WTC11 (cell line): ENCODE measurements around the gene SORCS2. TPM values are rescaled to one million over a fixed set of nuclear protein-coding genes. Genes with fewer than 3 reads are reported as not detected.

Source experiments
- ATAC-seq: fragments of 200-7000 bp; cut with Tn5 transposase; 2 replicates; pipeline ENCODE4 v1.10.0; 2021; ENCODE audit warnings: mild to moderate bottlenecking, moderate library complexity
- CTCF ChIA-PET: fragments of 300-600 bp; sonication (Branson Sonifier 250); formaldehyde crosslinking; loops from one replicate; lab custom pipeline; 2021; ENCODE audit warnings: antibody characterized with exemption; lab: Charles Lee
- POLR2A ChIA-PET: fragments of 350-600 bp; sonication (Branson Sonifier 250); formaldehyde crosslinking; loops from one replicate; lab custom pipeline; 2021; ENCODE audit warnings: antibody characterized with exemption; lab: Charles Lee
- DNase-seq: peaks from one replicate; pipeline ENCODE4 v3.0.0; 2021; ENCODE audit warnings: low spot score
- H3K27ac Mint-ChIP-seq: 2 replicates; pipeline ENCODE4 v1.8.0; 2021; ENCODE audit warnings: mixed read lengths
- H3K27me3 Mint-ChIP-seq: 2 replicates; pipeline ENCODE4 v1.8.0; 2021; ENCODE audit warnings: low read depth, mild to moderate bottlenecking, moderate library complexity, mixed read lengths
- H3K36me3 Mint-ChIP-seq: 2 replicates; pipeline ENCODE4 v1.8.0; 2021; ENCODE audit warnings: mixed read lengths
- H3K4me1 Mint-ChIP-seq: 2 replicates; pipeline ENCODE4 v1.8.0; 2022; ENCODE audit warnings: mixed read lengths
- H3K4me3 Mint-ChIP-seq: 2 replicates; pipeline ENCODE4 v1.8.0; 2021; ENCODE audit warnings: mild to moderate bottlenecking, moderate library complexity, mixed read lengths
- H3K9me3 Mint-ChIP-seq: 2 replicates; pipeline ENCODE4 v1.8.0; 2021; ENCODE audit warnings: mixed read lengths
- ARID4B ChIP-seq: sonication (generic); formaldehyde crosslinking; IDR thresholded peaks from 2 replicates; pipeline ENCODE4 v1.8.0; 2023; ENCODE audit warnings: missing genetic modification reagents, mild to moderate bottlenecking, borderline replicate concordance
- CBFB ChIP-seq: sonication (generic); formaldehyde crosslinking; IDR thresholded peaks from 2 replicates; pipeline ENCODE4 v1.8.1; 2022; ENCODE audit warnings: mild to moderate bottlenecking, low read depth, missing genetic modification reagents
- E2F5 ChIP-seq: sonication (generic); formaldehyde crosslinking; IDR thresholded peaks from 2 replicates; pipeline ENCODE4 v1.8.1; 2022; ENCODE audit warnings: mild to moderate bottlenecking, moderate library complexity, missing genetic modification reagents
- ESRRA ChIP-seq: sonication (generic); formaldehyde crosslinking; IDR thresholded peaks from 2 replicates; pipeline ENCODE4 v1.8.1; 2022; ENCODE audit warnings: mild to moderate bottlenecking, missing genetic modification reagents, borderline replicate concordance
- FOXP1 ChIP-seq: sonication (generic); formaldehyde crosslinking; IDR thresholded peaks from 2 replicates; pipeline ENCODE4 v1.8.0; 2022; ENCODE audit warnings: missing genetic modification reagents, mild to moderate bottlenecking, moderate library complexity, borderline replicate concordance
- GABPB1 ChIP-seq: sonication (generic); formaldehyde crosslinking; IDR thresholded peaks from 2 replicates; pipeline ENCODE4 v1.8.1; 2023; ENCODE audit warnings: mild to moderate bottlenecking, missing genetic modification reagents
- HMGA2 ChIP-seq: fragments of 250-450 bp; sonication (Bioruptor Pico); IDR thresholded peaks from 2 replicates; pipeline ENCODE4 v1.4.0; 2021; ENCODE audit warnings: mild to moderate bottlenecking, moderate library complexity
- HMGXB4 ChIP-seq: sonication (generic); formaldehyde crosslinking; IDR thresholded peaks from 2 replicates; pipeline ENCODE4 v1.8.1; 2023; ENCODE audit warnings: mild to moderate bottlenecking, moderate library complexity, missing genetic modification reagents
- IRF2 ChIP-seq: sonication (generic); formaldehyde crosslinking; IDR thresholded peaks from 2 replicates; pipeline ENCODE4 v1.8.0; 2022; ENCODE audit warnings: low read depth, missing genetic modification reagents, borderline replicate concordance
- MYBL2 ChIP-seq: sonication (generic); formaldehyde crosslinking; IDR thresholded peaks from 2 replicates; pipeline ENCODE4 v1.8.1; 2023; ENCODE audit warnings: mild to moderate bottlenecking, moderate library complexity, missing genetic modification reagents
- NFYB ChIP-seq: sonication (generic); formaldehyde crosslinking; conservative IDR thresholded peaks from 2 replicates; pipeline ENCODE4 v1.8.0; 2022; ENCODE audit warnings: low read depth, missing genetic modification reagents
- SMAD4 ChIP-seq: sonication (generic); formaldehyde crosslinking; IDR thresholded peaks from 2 replicates; pipeline ENCODE4 v1.8.0; 2022; ENCODE audit warnings: mild to moderate bottlenecking, missing genetic modification reagents
- TEAD1 ChIP-seq: sonication (generic); formaldehyde crosslinking; IDR thresholded peaks from 2 replicates; pipeline ENCODE4 v1.8.0; 2022; ENCODE audit warnings: mild to moderate bottlenecking, missing genetic modification reagents
- ZNF317 ChIP-seq: sonication (generic); formaldehyde crosslinking; IDR thresholded peaks from 2 replicates; pipeline ENCODE4 v1.8.1; 2023; ENCODE audit warnings: low read depth, mild to moderate bottlenecking, moderate library complexity, missing genetic modification reagents, borderline replicate concordance
- ZNF396 ChIP-seq: fragments of 250-450 bp; sonication (Bioruptor Pico); IDR thresholded peaks from 2 replicates; pipeline ENCODE4 v1.8.0; 2021; ENCODE audit warnings: mild to moderate bottlenecking, moderate library complexity, borderline replicate concordance
- ZNF425 ChIP-seq: fragments of 250-450 bp; sonication (Bioruptor Pico); conservative IDR thresholded peaks from 2 replicates; pipeline ENCODE4 v1.9.0; 2021; ENCODE audit warnings: mild to moderate bottlenecking
- ZSCAN18 ChIP-seq: fragments of 250-450 bp; sonication (Bioruptor Pico); IDR thresholded peaks from 2 replicates; pipeline ENCODE4 v2.1.2; 2022; ENCODE audit warnings: mild to moderate bottlenecking, moderate library complexity
- total RNA-seq: library from RNA; stranded (reverse); gene quantifications from 3 replicates; pipeline ENCODE4 v1.2.3, GENCODE V29; 2021

Gene SORCS2
- total RNA-seq, 1 experiment from 2014 or later = 6.6 TPM

GRCh38 chr4:7766086-7766485 lies 573.7 kb downstream of the SORCS2 start:
- ATAC-seq (no peak), DNase-seq (no peak)
- no peaks in the 10 kb centered on the region for H3K9me3 Mint-ChIP-seq
- peaks cover 4% of the 10 kb centered on the region; the same call in 1 of the 2 replicates for H3K36me3 Mint-ChIP-seq
- H3K4me1 Mint-ChIP-seq = peaks cover 9% of the 10 kb centered on the region
- ChIA-PET POLR2A (no interaction called here), CTCF (interaction anchor here (2.0 kb wide), 1 partner anchor 38 kb away, joined by 7 read pairs; no protein-coding TSS in a partner anchor)
- no peak overlapping the region for H3K27ac Mint-ChIP-seq
- H3K4me3 Mint-ChIP-seq = no peak overlapping the region
- no peaks in the 10 kb centered on the region for H3K27me3 Mint-ChIP-seq
- TF ChIP-seq NFYB (CRISPR knock-in tag) (no peak), ZNF317 (CRISPR knock-in tag) (no peak), HMGXB4 (CRISPR knock-in tag) (no peak), ARID4B (CRISPR knock-in tag) (no peak), GABPB1 (CRISPR knock-in tag) (no peak), CBFB (CRISPR knock-in tag) (no peak), MYBL2 (CRISPR knock-in tag) (no peak), IRF2 (CRISPR knock-in tag) (no peak), HMGA2 (CRISPR knock-in tag) (no peak), ESRRA (CRISPR knock-in tag) (no peak), E2F5 (CRISPR knock-in tag) (no peak), ZSCAN18 (CRISPR knock-in tag) (no peak), SMAD4 (CRISPR knock-in tag) (no peak), ZNF396 (no peak), ZNF425 (CRISPR knock-in tag) (no peak), FOXP1 (no peak), TEAD1 (CRISPR knock-in tag) (no peak)
